Ishikawa (cell line): ENCODE data around the gene GALNT8.

Source experiments
- CEBPB ChIP-seq: IDR thresholded peaks from 2 replicates; pipeline ENCODE4 v1.6.1; 2012
- CREB1 ChIP-seq: IDR thresholded peaks from 2 replicates; pipeline ENCODE4 v1.6.1; 2012; ENCODE audit warnings: low read depth
- EGR1 ChIP-seq: IDR thresholded peaks from 2 replicates; pipeline ENCODE4 v1.6.1; 2012
- EP300 ChIP-seq: IDR thresholded peaks from 2 replicates; pipeline ENCODE4 v1.6.1; 2012; ENCODE audit warnings: borderline replicate concordance
- FOXM1 ChIP-seq: IDR thresholded peaks from 2 replicates; pipeline ENCODE4 v1.6.1; 2012; ENCODE audit warnings: low read depth, borderline replicate concordance
- MAX ChIP-seq: IDR thresholded peaks from 2 replicates; pipeline ENCODE4 v1.6.1; 2012
- NFIC ChIP-seq: IDR thresholded peaks from 2 replicates; pipeline ENCODE4 v1.6.1; 2012
- RAD21 ChIP-seq: IDR thresholded peaks from 2 replicates; pipeline ENCODE4 v1.6.1; 2012; ENCODE audit warnings: low read depth
- TAF1 ChIP-seq: IDR thresholded peaks from 2 replicates; pipeline ENCODE4 v1.6.1; 2012; ENCODE audit warnings: low read depth, mild to moderate bottlenecking
- TCF12 ChIP-seq: IDR thresholded peaks from 2 replicates; pipeline ENCODE4 v1.6.1; 2012; ENCODE audit warnings: low read depth
- TEAD4 ChIP-seq: IDR thresholded peaks from 2 replicates; pipeline ENCODE4 v1.6.1; 2012
- USF1 ChIP-seq: IDR thresholded peaks from 2 replicates; pipeline ENCODE4 v1.6.1; 2012
- YY1 ChIP-seq: IDR thresholded peaks from 2 replicates; pipeline ENCODE4 v1.6.1; 2012; ENCODE audit warnings: low read depth
- ZBTB7A ChIP-seq: IDR thresholded peaks from 2 replicates; pipeline ENCODE4 v1.6.1; 2012; ENCODE audit warnings: low read depth
- TF ChIP-seq, protein P1 (sequence below): IDR thresholded peaks from 2 replicates; pipeline ENCODE4 v1.6.1; 2012; ENCODE audit warnings: low read depth, mild to moderate bottlenecking

Gene GALNT8

GRCh38 chr12:4796694-4797482, 76.7 kb downstream of the GALNT8 start:
- TF ChIP-seq FOXM1 (no peak), CREB1 (no peak), MAX (no peak), CEBPB (no peak), USF1 (no peak), TCF12 (no peak), TAF1 (no peak), NFIC (no peak), TEAD4 (no peak), RAD21 (no peak), ZBTB7A (no peak), EGR1 (no peak), YY1 (no peak), EP300 (no peak)
- TF ChIP-seq, protein P1, sequence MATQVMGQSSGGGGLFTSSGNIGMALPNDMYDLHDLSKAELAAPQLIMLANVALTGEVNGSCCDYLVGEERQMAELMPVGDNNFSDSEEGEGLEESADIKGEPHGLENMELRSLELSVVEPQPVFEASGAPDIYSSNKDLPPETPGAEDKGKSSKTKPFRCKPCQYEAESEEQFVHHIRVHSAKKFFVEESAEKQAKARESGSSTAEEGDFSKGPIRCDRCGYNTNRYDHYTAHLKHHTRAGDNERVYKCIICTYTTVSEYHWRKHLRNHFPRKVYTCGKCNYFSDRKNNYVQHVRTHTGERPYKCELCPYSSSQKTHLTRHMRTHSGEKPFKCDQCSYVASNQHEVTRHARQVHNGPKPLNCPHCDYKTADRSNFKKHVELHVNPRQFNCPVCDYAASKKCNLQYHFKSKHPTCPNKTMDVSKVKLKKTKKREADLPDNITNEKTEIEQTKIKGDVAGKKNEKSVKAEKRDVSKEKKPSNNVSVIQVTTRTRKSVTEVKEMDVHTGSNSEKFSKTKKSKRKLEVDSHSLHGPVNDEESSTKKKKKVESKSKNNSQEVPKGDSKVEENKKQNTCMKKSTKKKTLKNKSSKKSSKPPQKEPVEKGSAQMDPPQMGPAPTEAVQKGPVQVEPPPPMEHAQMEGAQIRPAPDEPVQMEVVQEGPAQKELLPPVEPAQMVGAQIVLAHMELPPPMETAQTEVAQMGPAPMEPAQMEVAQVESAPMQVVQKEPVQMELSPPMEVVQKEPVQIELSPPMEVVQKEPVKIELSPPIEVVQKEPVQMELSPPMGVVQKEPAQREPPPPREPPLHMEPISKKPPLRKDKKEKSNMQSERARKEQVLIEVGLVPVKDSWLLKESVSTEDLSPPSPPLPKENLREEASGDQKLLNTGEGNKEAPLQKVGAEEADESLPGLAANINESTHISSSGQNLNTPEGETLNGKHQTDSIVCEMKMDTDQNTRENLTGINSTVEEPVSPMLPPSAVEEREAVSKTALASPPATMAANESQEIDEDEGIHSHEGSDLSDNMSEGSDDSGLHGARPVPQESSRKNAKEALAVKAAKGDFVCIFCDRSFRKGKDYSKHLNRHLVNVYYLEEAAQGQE = no peak

DNA sequence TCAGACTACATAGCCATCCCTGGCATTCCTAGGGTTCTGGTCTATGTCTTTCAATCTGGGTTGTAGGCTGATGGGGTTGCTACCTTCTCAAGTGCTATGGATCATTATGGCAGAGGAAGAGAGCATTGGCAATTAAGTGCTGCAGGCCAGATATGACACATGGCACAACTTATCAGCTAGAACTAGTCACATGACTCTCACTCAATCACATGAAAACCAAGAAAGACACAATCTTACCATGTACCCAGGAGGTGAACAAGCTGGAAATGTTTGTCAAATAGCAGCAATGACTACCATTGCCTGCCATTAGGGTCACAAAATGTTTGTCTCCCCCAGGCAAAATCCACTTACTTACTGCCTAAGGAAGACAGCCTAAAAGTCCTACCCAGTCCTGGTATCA, 80.4 kb downstream of the GALNT8 start:
- no peak for TF ChIP-seq TCF12
- TF ChIP-seq EGR1 = no peak

DNA sequence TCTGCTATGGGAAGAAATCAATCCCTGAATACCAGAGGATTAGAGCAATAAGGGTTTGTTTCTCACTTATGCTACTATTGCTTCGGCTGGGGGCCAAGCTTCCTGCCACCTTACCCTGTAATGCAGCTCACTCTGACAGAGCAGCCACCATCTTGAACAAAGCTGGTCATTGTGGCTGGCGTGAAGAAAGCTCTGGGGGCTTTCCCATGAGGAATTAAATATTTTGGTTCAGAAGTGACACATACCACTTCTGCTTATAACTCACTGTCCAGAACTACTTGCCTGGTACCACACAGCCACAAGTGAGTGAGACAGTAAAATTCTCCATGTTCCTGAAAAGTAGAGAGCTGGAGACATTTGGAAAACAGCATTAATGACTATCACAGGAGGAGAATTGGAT, 82.6 kb downstream of the GALNT8 start:
- TF ChIP-seq FOXM1 (no peak), TAF1 (no peak), EGR1 (no peak), NFIC (no peak), YY1 (no peak), ZBTB7A (no peak)
- TF ChIP-seq, protein P1 = no peak

DNA sequence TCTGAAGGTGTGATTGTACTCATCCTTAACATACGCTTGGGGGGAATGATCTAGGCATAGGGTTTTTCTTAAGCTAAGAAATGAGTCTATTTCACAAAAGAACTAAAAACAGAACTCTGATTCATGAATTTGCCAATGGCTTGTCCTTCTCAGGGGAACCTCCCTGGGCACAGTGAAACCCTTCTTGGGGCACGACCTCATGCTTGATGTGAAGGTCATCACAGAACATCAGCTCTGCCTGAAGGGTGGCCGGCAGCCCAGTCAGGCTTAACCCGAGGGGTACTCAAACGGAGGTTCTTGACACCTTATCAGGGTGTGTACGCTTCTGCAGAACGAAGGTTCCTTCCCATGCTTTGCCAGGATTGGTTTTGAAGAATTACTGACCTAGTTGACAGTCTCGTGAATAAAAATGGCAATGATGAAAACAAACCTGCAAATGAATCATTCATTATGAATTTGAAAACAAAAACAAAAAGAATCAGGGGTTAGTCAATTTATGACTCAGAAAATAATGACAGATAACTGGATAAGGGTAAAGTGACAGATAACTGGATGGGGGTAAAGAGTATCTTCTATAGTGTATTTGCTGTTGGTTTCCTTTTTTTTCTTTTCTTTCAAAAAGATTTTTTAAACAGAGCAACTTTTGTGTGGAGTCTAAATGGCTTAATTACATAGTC, 86.4 kb downstream of the GALNT8 start:
- TF ChIP-seq ZBTB7A = no peak
- TF ChIP-seq NFIC = no peak
- TF ChIP-seq EP300 = no peak
- no peak for TF ChIP-seq YY1
- TF ChIP-seq CREB1 = no peak
- TF ChIP-seq, protein P1 = no peak
- no peak for TF ChIP-seq USF1
- TF ChIP-seq FOXM1 = no peak
- TF ChIP-seq TCF12 = no peak
- TF ChIP-seq TAF1 = no peak
- TF ChIP-seq RAD21 = no peak
- no peak for TF ChIP-seq EGR1
